IMR-90 (cell line): ENCODE data around the gene ARMC9. TPM values are rescaled to one million over a fixed set of nuclear protein-coding genes. Genes with fewer than 3 reads are reported as not detected.

Source experiments
- ATAC-seq: fragments of 200-7000 bp; cut with Tn5 transposase; 2 replicates; pipeline ENCODE4 v1.9.1; 2020; ENCODE audit warnings: low read depth, mild to moderate bottlenecking, moderate library complexity
- BruUV-seq: library from RNA; stranded (reverse); fragments of 400-500 nt; replicated peaks from 2 replicates; lab custom pipeline; 2021; lab: Mats Ljungman, UMichigan
- CTCF ChIA-PET: fragments of 300-600 bp; formaldehyde crosslinking; extraction: SDS; loops from one replicate; lab custom pipeline; 2021; ENCODE audit warnings: antibody characterized with exemption; lab: Yijun Ruan, JAX
- POLR2A ChIA-PET: fragments of 300-600 bp; sonication (Branson Sonifier 250); formaldehyde crosslinking; loops from one replicate; lab custom pipeline; 2022; ENCODE audit warnings: antibody characterized with exemption; ENCODE audit not compliant: unreplicated experiment; lab: Charles Lee
- DNase-seq: peaks from one replicate; pipeline ENCODE4 v3.0.0; 2013
- H2AFZ ChIP-seq: replicated peaks from 2 replicates; pipeline ENCODE3; 2013; ENCODE audit warnings: low read length, mild to moderate bottlenecking; ENCODE audit not compliant: poor library complexity
- H2AK5ac ChIP-seq: 2 replicates; pipeline ENCODE4 v1.6.1; 2013; ENCODE audit warnings: low read depth, low read length, inconsistent platforms
- H2AK9ac ChIP-seq: replicated peaks from 2 replicates; pipeline ENCODE3; 2013; ENCODE audit warnings: mild to moderate bottlenecking, low read depth, low read length, moderate library complexity; ENCODE audit not compliant: poor library complexity
- H2BK120ac ChIP-seq: 2 replicates; pipeline ENCODE4 v1.6.1; 2013; ENCODE audit warnings: low read depth, low read length, inconsistent platforms
- H2BK15ac ChIP-seq: 3 replicates; pipeline ENCODE4 v1.6.1; 2013; ENCODE audit warnings: low read depth, low read length, inconsistent platforms
- H2BK20ac ChIP-seq: 2 replicates; pipeline ENCODE4 v1.6.1; 2013; ENCODE audit warnings: low read depth, mild to moderate bottlenecking, inconsistent platforms, low read length, moderate library complexity
- H2BK5ac ChIP-seq: 2 replicates; pipeline ENCODE4 v1.6.1; 2013; ENCODE audit warnings: mild to moderate bottlenecking, low read depth, low read length, inconsistent platforms; ENCODE audit not compliant: poor library complexity, severe bottlenecking
- H3K14ac ChIP-seq: replicated peaks from 2 replicates; pipeline ENCODE4 v1.6.1; 2013; ENCODE audit warnings: low read depth, low read length, inconsistent platforms
- H3K18ac ChIP-seq: 2 replicates; pipeline ENCODE4 v1.6.1; 2013; ENCODE audit warnings: low read depth, low read length, control low read depth
- H3K23ac ChIP-seq: 2 replicates; pipeline ENCODE4 v1.6.1; 2013; ENCODE audit warnings: low read depth, low read length, inconsistent platforms
- H3K27ac ChIP-seq: 2 replicates; pipeline ENCODE4 v1.5.1; 2013; ENCODE audit warnings: mild to moderate bottlenecking, control low read depth, low read length; ENCODE audit not compliant: insufficient read depth
- H3K27me3 ChIP-seq: 2 replicates; pipeline ENCODE4 v1.6.1; 2013; ENCODE audit warnings: low read length; ENCODE audit not compliant: control insufficient read depth, insufficient read depth
- H3K36me3 ChIP-seq: 2 replicates; pipeline ENCODE4 v1.6.1; 2013; ENCODE audit warnings: low read length, mixed read lengths; ENCODE audit not compliant: control insufficient read depth, insufficient read depth
- H3K4ac ChIP-seq: 2 replicates; pipeline ENCODE4 v1.6.1; 2013; ENCODE audit warnings: low read depth, low read length, inconsistent platforms
- H3K4me1 ChIP-seq: 2 replicates; pipeline ENCODE4 v1.6.1; 2013; ENCODE audit warnings: low read length, mixed read lengths; ENCODE audit not compliant: control insufficient read depth, insufficient read depth
- H3K4me2 ChIP-seq: 2 replicates; pipeline ENCODE4 v1.6.1; 2013; ENCODE audit warnings: low read depth, mild to moderate bottlenecking, control low read depth, low read length, moderate library complexity
- H3K4me3 ChIP-seq: 2 replicates; pipeline ENCODE4 v1.5.1; 2013; ENCODE audit warnings: low read depth, mild to moderate bottlenecking, control low read depth, low read length, moderate library complexity; ENCODE audit not compliant: insufficient read depth
- H3K56ac ChIP-seq: 2 replicates; pipeline ENCODE4 v1.6.1; 2013; ENCODE audit warnings: low read length, inconsistent platforms; ENCODE audit not compliant: insufficient read depth; ENCODE audit errors: extremely low read depth
- H3K79me1 ChIP-seq, 2 experiments: 2 replicates each; pipeline ENCODE4 v1.6.1; 2013; ENCODE audit warnings: low read length in 2 of 2, inconsistent platforms in 1 of 2, low read depth in 1 of 2
- H3K9ac ChIP-seq: 2 replicates; pipeline ENCODE4 v1.6.1; 2013; ENCODE audit warnings: low read depth, low read length, control low read depth
- H3K9me1 ChIP-seq: 2 replicates; pipeline ENCODE4 v1.6.1; 2013; ENCODE audit warnings: low read length, inconsistent platforms; ENCODE audit not compliant: insufficient read depth
- H3K9me3 ChIP-seq: 2 replicates; pipeline ENCODE4 v1.6.1; 2013; ENCODE audit warnings: low read length; ENCODE audit not compliant: control insufficient read depth, insufficient read depth
- H4K20me1 ChIP-seq: 2 replicates; pipeline ENCODE4 v1.6.1; 2013; ENCODE audit warnings: low read length, inconsistent platforms; ENCODE audit not compliant: insufficient read depth
- H4K5ac ChIP-seq: 2 replicates; pipeline ENCODE4 v1.6.1; 2013; ENCODE audit warnings: mild to moderate bottlenecking, low read depth, low read length, control low read depth
- H4K8ac ChIP-seq, 2 experiments: 2 replicates each; pipeline ENCODE4 v1.6.1; 2013; ENCODE audit warnings: low read depth in 2 of 2, low read length in 2 of 2, control low read depth in 1 of 2, inconsistent platforms in 1 of 2
- H4K91ac ChIP-seq: 2 replicates; pipeline ENCODE4 v1.6.1; 2013; ENCODE audit warnings: low read depth, low read length, inconsistent platforms; ENCODE audit not compliant: insufficient read depth
- BHLHE40 ChIP-seq: fragments of 150-350 bp; IDR thresholded peaks from 2 replicates; pipeline ENCODE4 v1.6.1; 2016; ENCODE audit warnings: mild to moderate bottlenecking, low read depth, low read length
- CHD1 ChIP-seq: IDR thresholded peaks from 2 replicates; pipeline ENCODE4 v1.6.1; 2012; ENCODE audit warnings: low read depth, low read length, improper control_type of control experiment
- CTCF ChIP-seq: conservative IDR thresholded peaks from 2 replicates; pipeline ENCODE4 v1.5.1; 2012; ENCODE audit warnings: mild to moderate bottlenecking, low read depth, low read length, improper control_type of control experiment
- ELK1 ChIP-seq: fragments of 150-350 bp; IDR thresholded peaks from 2 replicates; pipeline ENCODE4 v1.6.1; 2016; ENCODE audit warnings: low read depth, mild to moderate bottlenecking, low read length, moderate library complexity, borderline replicate concordance
- FOS ChIP-seq: fragments of 150-350 bp; IDR thresholded peaks from 2 replicates; pipeline ENCODE4 v1.6.1; 2016; ENCODE audit warnings: low read depth, low read length
- MAFK ChIP-seq: IDR thresholded peaks from 2 replicates; pipeline ENCODE4 v1.6.1; 2012; ENCODE audit warnings: low read depth, low read length, improper control_type of control experiment
- MAZ ChIP-seq: IDR thresholded peaks from 2 replicates; pipeline ENCODE4 v1.6.1; 2012; ENCODE audit warnings: low read depth, mild to moderate bottlenecking, low read length, improper control_type of control experiment, moderate library complexity, borderline replicate concordance
- MXI1 ChIP-seq: IDR thresholded peaks from 2 replicates; pipeline ENCODE4 v1.6.1; 2012; ENCODE audit warnings: low read depth, mild to moderate bottlenecking, low read length, moderate library complexity, borderline replicate concordance
- NFE2L2 ChIP-seq: fragments of 150-350 bp; IDR thresholded peaks from 2 replicates; pipeline ENCODE4 v1.6.1; 2016; ENCODE audit warnings: low read depth, mild to moderate bottlenecking, low read length
- POLR2A ChIP-seq: IDR thresholded peaks from 2 replicates; pipeline ENCODE4 v1.6.1; 2012; ENCODE audit warnings: mild to moderate bottlenecking, low read depth, low read length
- RAD21 ChIP-seq: IDR thresholded peaks from 2 replicates; pipeline ENCODE4 v1.6.1; 2012; ENCODE audit warnings: low read length, improper control_type of control experiment
- RCOR1 ChIP-seq: IDR thresholded peaks from 2 replicates; pipeline ENCODE4 v1.6.1; 2012; ENCODE audit warnings: mild to moderate bottlenecking, low read length, improper control_type of control experiment; ENCODE audit not compliant: insufficient replicate concordance
- RFX5 ChIP-seq: IDR thresholded peaks from 2 replicates; pipeline ENCODE4 v1.8.0; 2012; ENCODE audit warnings: low read depth, mild to moderate bottlenecking, low read length, moderate library complexity
- SMC3 ChIP-seq: fragments of 150-350 bp; IDR thresholded peaks from 2 replicates; pipeline ENCODE4 v1.6.1; 2016; ENCODE audit warnings: low read depth, mild to moderate bottlenecking, antibody characterized with exemption, low read length, moderate library complexity
- USF2 ChIP-seq: fragments of 150-350 bp; IDR thresholded peaks from 2 replicates; pipeline ENCODE4 v1.6.1; 2017; ENCODE audit warnings: mild to moderate bottlenecking, antibody characterized with exemption, low read length, low read depth
- WGBS, 2 experiments: methylation state at CpG; one replicate each; pipeline versions ENCODE4 v1.1.5 to v1.1.7; 2013; ENCODE audit warnings: missing lambda C conversion rate in 2 of 2; ENCODE audit not compliant: insufficient read length in 1 of 2; ENCODE audit errors: extremely low coverage in 2 of 2; 5-methylcytosine and 5-hydroxymethylcytosine counted together
- dilution Hi-C: fragments of 300-500 bp; cut with HindIII; formaldehyde crosslinking; loops from one replicate; pipeline ENCODE4 v1.14.3; 2018; ENCODE audit warnings: low sequenced_read_pairs; ENCODE audit not compliant: unreplicated experiment
- in situ Hi-C: fragments of 300-500 bp; cut with MboI; formaldehyde crosslinking; loops from 3 replicates; pipeline ENCODE4 v1.14.3; 2019; ENCODE audit warnings: low sequenced_read_pairs, inconsistent platforms, mixed read lengths
- intact Hi-C: fragments of 100-400 bp; cut with micrococcal nuclease; formaldehyde crosslinking; loops from 2 replicates; pipeline ENCODE4 v1.10.0; 2022
- polyA plus RNA-seq, 3 experiments: library from polyadenylated mRNA; depleted of rRNA; stranded (reverse); fragments of >200 nt; gene quantifications; 2 replicates each; pipeline ENCODE4 v1.2.3, GENCODE V29; 2012; ENCODE audit warnings: low replicate concordance in 1 of 3
- total RNA-seq: library from RNA; depleted of rRNA; stranded (reverse); fragments of >200 nt; gene quantifications from 2 replicates; pipeline ENCODE4 v1.2.3, GENCODE V29; 2012

ARMC9 gene
- total and polyA plus RNA-seq, 2 of the 4 experiments (the other 2 are of a cell fraction), result 36.0 to 46.6 TPM

GRCh38 chr2:231348704-231349373 lies 150.4 kb downstream of the ARMC9 start:
- DNase-seq (peak; percentile 74), ATAC-seq (peak; percentile 76)
- TF ChIP-seq MAFK (no peak), ELK1 (no peak), CTCF (no peak), MAZ (no peak), RFX5 (no peak), POLR2A (no peak), BHLHE40 (no peak), MXI1 (no peak), SMC3 (no peak), RCOR1 (no peak), NFE2L2 (no peak), FOS (no peak), USF2 (no peak), RAD21 (no peak), CHD1 (no peak)

More at GRCh38 chr2:231348704-231349373, 150.4 kb downstream of the ARMC9 start:
- Histone ChIP-seq H3K9me1 (peaks cover 16% of the 10 kb centered on the region), H3K36me3 (peaks cover 8% of the 10 kb centered on the region), H3K56ac (no peak overlapping the region), H3K4me3 (no peak overlapping the region), H3K14ac (no peak overlapping the region), H4K5ac (no peak overlapping the region), H3K9ac (no peak overlapping the region), H2BK15ac (no peak overlapping the region), H3K27ac (peak overlapping the region; percentile 41; the same call in 1 of the 2 replicates), H2BK120ac (no peak overlapping the region), H3K79me1 (peaks cover 0 to 4% of the 10 kb centered on the region in 2 experiments; a peak in 1 of 4 replicates), H2AFZ (no peak overlapping the region), H3K27me3 (no peaks in the 10 kb centered on the region), H2BK20ac (no peak overlapping the region; the same call in 1 of the 2 replicates), H3K23ac (0 out of 2 replicates have a peak overlapping the region, but pooled peaks have one; percentile 8), H2AK9ac (no peak overlapping the region), H3K4ac (0 out of 2 replicates have a peak overlapping the region, but pooled peaks have one; percentile 40), H4K20me1 (no peaks in the 10 kb centered on the region), H4K91ac (peak overlapping the region; percentile 3; the same call in 1 of the 2 replicates), H4K8ac (no peak overlapping the region; a peak in 1 of 4 replicates), H3K4me2 (no peak overlapping the region; the same call in 1 of the 2 replicates), H3K4me1 (peaks cover 11% of the 10 kb centered on the region), H3K9me3 (no peaks in the 10 kb centered on the region), H2BK5ac (peak overlapping the region; percentile 81), H2AK5ac (no peak overlapping the region), H3K18ac (peak overlapping the region; percentile 13; the same call in 1 of the 2 replicates)
- WGBS, 2 experiments, result no CpG with 5 or more reads among the region's 5 CpGs
- in situ Hi-C loops, result no loop called here
- no TSS peak for BruUV-seq
- intact Hi-C loops, result no loop called here
- ChIA-PET POLR2A (no interaction called here), CTCF (interaction anchor here (0.7 kb wide), 1 partner anchor 45 kb away, joined by 3 read pairs; no protein-coding TSS in a partner anchor)
- dilution Hi-C loops, result no loop called here
